Neural progenitor cell (in vitro differentiated cells): Measurements from ENCODE around the gene MDM2. TPM values are rescaled to one million over a fixed set of nuclear protein-coding genes. Genes with fewer than 3 reads are reported as not detected.

ENCODE experiments used
- DNase-seq: peaks from one replicate; pipeline ENCODE4 v3.0.0-alpha.2; 2016; ENCODE audit warnings: low spot score
- H2AFZ ChIP-seq: fragments of 200-600 bp; sonication (generic); replicated peaks from 2 replicates; pipeline ENCODE4 v1.6.1; 2016; ENCODE audit warnings: antibody characterized with exemption
- H3F3A ChIP-seq: fragments of 200-600 bp; sonication (generic); 2 replicates; pipeline ENCODE4 v1.6.1; 2016; ENCODE audit warnings: antibody characterized with exemption, low read depth
- H3K27ac ChIP-seq: fragments of 200-600 bp; sonication (generic); 2 replicates; pipeline ENCODE4 v1.5.1; 2016; ENCODE audit warnings: mild to moderate bottlenecking
- H3K27me3 ChIP-seq: fragments of 200-600 bp; sonication (generic); 2 replicates; pipeline ENCODE4 v1.6.1; 2016; ENCODE audit warnings: mild to moderate bottlenecking, moderate library complexity
- H3K36me3 ChIP-seq: fragments of 200-600 bp; sonication (generic); 2 replicates; pipeline ENCODE4 v1.5.1; 2016
- H3K4me1 ChIP-seq: fragments of 200-600 bp; sonication (generic); 2 replicates; pipeline ENCODE4 v1.6.1; 2016; ENCODE audit warnings: mixed run types
- H3K4me2 ChIP-seq: fragments of 200-600 bp; sonication (generic); 2 replicates; pipeline ENCODE4 v1.6.1; 2016
- H3K4me3 ChIP-seq: fragments of 200-600 bp; sonication (generic); 2 replicates; pipeline ENCODE4 v1.5.1; 2016
- H3K79me2 ChIP-seq: fragments of 200-600 bp; sonication (generic); 2 replicates; pipeline ENCODE4 v1.6.1; 2016; ENCODE audit warnings: low read depth
- H3K9ac ChIP-seq: fragments of 200-600 bp; sonication (generic); 2 replicates; pipeline ENCODE4 v1.6.1; 2016
- H3K9me3 ChIP-seq: fragments of 200-600 bp; sonication (generic); 2 replicates; pipeline ENCODE4 v1.5.1; 2016; ENCODE audit warnings: low read depth
- H4K20me1 ChIP-seq: fragments of 200-600 bp; sonication (generic); 2 replicates; pipeline ENCODE4 v1.6.1; 2016; ENCODE audit warnings: low read depth
- H3K27ac Mint-ChIP-seq: 3 replicates; pipeline ENCODE4 v1.8.0; 2021; ENCODE audit warnings: mixed read lengths
- H3K27me3 Mint-ChIP-seq: 2 replicates; pipeline ENCODE4 v1.8.0; 2022; ENCODE audit warnings: low read depth, mild to moderate bottlenecking, inconsistent platforms, moderate library complexity, mixed read lengths; ENCODE audit not compliant: insufficient read depth
- H3K36me3 Mint-ChIP-seq: 3 replicates; pipeline ENCODE4 v1.8.0; 2021; ENCODE audit warnings: mixed read lengths
- H3K4me1 Mint-ChIP-seq: 3 replicates; pipeline ENCODE4 v1.8.0; 2021; ENCODE audit warnings: mixed read lengths
- H3K4me3 Mint-ChIP-seq: 3 replicates; pipeline ENCODE4 v1.8.0; 2021; ENCODE audit warnings: mild to moderate bottlenecking, moderate library complexity, mixed read lengths
- H3K9me3 Mint-ChIP-seq: 3 replicates; pipeline ENCODE4 v1.8.0; 2020; ENCODE audit warnings: mixed read lengths
- CTCF ChIP-seq: fragments of 200-600 bp; sonication (generic); IDR thresholded peaks from 2 replicates; pipeline ENCODE4 v1.5.1; 2017; ENCODE audit warnings: antibody characterized with exemption, mild to moderate bottlenecking
- EZH2 ChIP-seq: fragments of 200-600 bp; sonication (generic); IDR thresholded peaks from 2 replicates; pipeline ENCODE4 v1.6.1; 2017; ENCODE audit warnings: antibody characterized with exemption, mild to moderate bottlenecking, moderate library complexity
- EZH2phosphoT487 ChIP-seq: fragments of 200-600 bp; sonication (generic); IDR thresholded peaks from 2 replicates; pipeline ENCODE4 v1.6.1; 2017; ENCODE audit warnings: antibody characterized with exemption
- total RNA-seq: library from RNA; depleted of rRNA; stranded (reverse); fragments of >200 nt; gene quantifications from 2 replicates; pipeline ENCODE4 v1.2.3, GENCODE V29; 2015; ENCODE audit warnings: low replicate concordance

The MDM2 gene
- total RNA-seq, 1 donor from 2014 or later: 93.8 TPM

- no peak overlapping the region for H2AFZ ChIP-seq
- no peaks in the 10 kb centered on the region for H3K79me2 ChIP-seq
- H3K36me3 Mint-ChIP-seq: no peaks in the 10 kb centered on the region
- H3K27me3 ChIP-seq: no peaks in the 10 kb centered on the region
- H3K27ac Mint-ChIP-seq: no peak overlapping the region
- peaks cover 2% of the 10 kb centered on the region for H3K4me1 Mint-ChIP-seq
- H3K9me3 Mint-ChIP-seq: no peaks in the 10 kb centered on the region
- TF ChIP-seq EZH2phosphoT487 (no peak), EZH2 (no peak), CTCF (no peak)
- no peak overlapping the region for H3K4me3 ChIP-seq
- no peaks in the 10 kb centered on the region for H4K20me1 ChIP-seq
- no peaks in the 10 kb centered on the region for H3K4me1 ChIP-seq
- H3K9me3 ChIP-seq: no peaks in the 10 kb centered on the region
- H3K27me3 Mint-ChIP-seq: no peaks in the 10 kb centered on the region
- DNase-seq: no peak
- no peak overlapping the region for H3K4me2 ChIP-seq
- no peaks in the 10 kb centered on the region for H3F3A ChIP-seq
- no peaks in the 10 kb centered on the region for H3K36me3 ChIP-seq
- no peak overlapping the region for H3K9ac ChIP-seq
- H3K4me3 Mint-ChIP-seq: no peak overlapping the region
- no peak overlapping the region for H3K27ac ChIP-seq
Observed at GRCh38 chr12:68776976-68777610, 30.9 kb upstream of the MDM2 start.

- no peaks in the 10 kb centered on the region for H3K79me2 ChIP-seq
- no peaks in the 10 kb centered on the region for H3F3A ChIP-seq
- no peak overlapping the region for H3K4me3 ChIP-seq
- Mint-ChIP-seq H3K9me3 (no peaks in the 10 kb centered on the region), H3K4me3 (no peak overlapping the region), H3K27me3 (no peaks in the 10 kb centered on the region), H3K4me1 (peaks cover 2% of the 10 kb centered on the region), H3K27ac (no peak overlapping the region), H3K36me3 (no peaks in the 10 kb centered on the region)
- H3K36me3 ChIP-seq: no peaks in the 10 kb centered on the region
- no peak for DNase-seq
- no peak overlapping the region for H3K27ac ChIP-seq
- H3K9ac ChIP-seq: no peak overlapping the region
- H2AFZ ChIP-seq: no peak overlapping the region
- H3K4me2 ChIP-seq: no peak overlapping the region
- no peaks in the 10 kb centered on the region for H3K27me3 ChIP-seq
- no peaks in the 10 kb centered on the region for H4K20me1 ChIP-seq
- no peaks in the 10 kb centered on the region for H3K4me1 ChIP-seq
- TF ChIP-seq CTCF: no peak
- TF ChIP-seq EZH2phosphoT487: no peak
- TF ChIP-seq EZH2: no peak
- H3K9me3 ChIP-seq: no peaks in the 10 kb centered on the region
Observed at GRCh38 chr12:68779280-68779679, 28.7 kb upstream of the MDM2 start.

- Mint-ChIP-seq H3K27ac (no peak overlapping the region), H3K9me3 (no peaks in the 10 kb centered on the region), H3K27me3 (no peaks in the 10 kb centered on the region), H3K4me3 (no peak overlapping the region), H3K4me1 (peaks cover 2% of the 10 kb centered on the region), H3K36me3 (no peaks in the 10 kb centered on the region)
- Histone ChIP-seq H2AFZ (no peak overlapping the region), H3F3A (no peaks in the 10 kb centered on the region), H3K27ac (no peak overlapping the region), H3K4me1 (no peaks in the 10 kb centered on the region), H3K4me3 (no peak overlapping the region), H3K79me2 (no peaks in the 10 kb centered on the region), H3K27me3 (no peaks in the 10 kb centered on the region), H3K36me3 (no peaks in the 10 kb centered on the region), H3K9ac (no peak overlapping the region), H3K9me3 (no peaks in the 10 kb centered on the region), H3K4me2 (no peak overlapping the region), H4K20me1 (no peaks in the 10 kb centered on the region)
- no peak for TF ChIP-seq EZH2phosphoT487
- no peak for TF ChIP-seq EZH2
- no peak for TF ChIP-seq CTCF
- no peak for DNase-seq
Observed at GRCh38 chr12:68780731-68781130, 27.2 kb upstream of the MDM2 start.
